Peyer's patch (tissue), 4 donors: Measurements from ENCODE around the gene AFTPH.

Experiments
- CTCF ChIP-seq, 6 experiments: fragments of 450-650 bp in 4 of 6; fragments of 200-600 bp in 2 of 6; sonication (generic) in 1 of 6; IDR thresholded peaks; one replicate each; pipeline ENCODE4 v1.5.1; 2017 to 2019; ENCODE audit warnings: antibody characterized with exemption in 6 of 6, mild to moderate bottlenecking in 3 of 6, moderate library complexity in 1 of 6
- POLR2A ChIP-seq, 2 donors: fragments of 450-650 bp; IDR thresholded peaks; one replicate each; pipeline ENCODE4 v1.5.1; 2017; ENCODE audit warnings: antibody characterized with exemption in 2 of 2, mild to moderate bottlenecking in 2 of 2, moderate library complexity in 2 of 2

- TF ChIP-seq POLR2A (IDR thresholded peaks at IDR 0.05) (no peak), CTCF (IDR thresholded peaks at IDR 0.05) (no peak)
Observed at GRCh38 chr2:64574871-64575270, 50.7 kb downstream of the AFTPH start.
